Subcutaneous abdominal adipose tissue (tissue), 5 donors: Measurements from ENCODE around the gene LRRC74A.
A peak's percentile ranks its signal among the peaks of the same experiment; 100 is the strongest.

ENCODE experiments used
- H3K27ac ChIP-seq: one replicate; pipeline ENCODE4 v1.7.0; 2013; ENCODE audit warnings: low read depth, mild to moderate bottlenecking, inconsistent platforms, low read length, moderate library complexity
- H3K27me3 ChIP-seq, 5 donors: one replicate each; pipeline ENCODE4 v1.7.0; 2013; ENCODE audit warnings: low read length in 5 of 5, inconsistent platforms in 1 of 5; ENCODE audit not compliant: control insufficient read depth in 5 of 5, insufficient read depth in 4 of 5
- H3K36me3 ChIP-seq, 5 donors: one replicate each; pipeline ENCODE4 v1.7.0; 2013; ENCODE audit warnings: low read length in 5 of 5; ENCODE audit not compliant: control insufficient read depth in 5 of 5, insufficient read depth in 5 of 5
- H3K4me1 ChIP-seq, 5 donors: one replicate each; pipeline ENCODE4 v1.7.0; 2013; ENCODE audit warnings: low read length in 5 of 5, mild to moderate bottlenecking in 3 of 5, moderate library complexity in 1 of 5; ENCODE audit not compliant: control insufficient read depth in 5 of 5, insufficient read depth in 5 of 5
- H3K4me3 ChIP-seq, 5 donors: one replicate each; pipeline ENCODE4 v1.7.0; 2013; ENCODE audit warnings: low read length in 5 of 5, low read depth in 1 of 5
- H3K9ac ChIP-seq, 5 donors: one replicate each; pipeline ENCODE4 v1.7.0; 2013; ENCODE audit warnings: low read length in 5 of 5, mild to moderate bottlenecking in 4 of 5, moderate library complexity in 3 of 5
- H3K9me3 ChIP-seq, 5 donors: one replicate each; pipeline ENCODE4 v1.7.0; 2013; ENCODE audit warnings: low read length in 5 of 5; ENCODE audit not compliant: control insufficient read depth in 5 of 5
- donor health status: healthy.
- donor health status: healthy.
- donor health status: healthy.
- donor health status: healthy.
- donor health status: healthy.

LRRC74A gene

DNA sequence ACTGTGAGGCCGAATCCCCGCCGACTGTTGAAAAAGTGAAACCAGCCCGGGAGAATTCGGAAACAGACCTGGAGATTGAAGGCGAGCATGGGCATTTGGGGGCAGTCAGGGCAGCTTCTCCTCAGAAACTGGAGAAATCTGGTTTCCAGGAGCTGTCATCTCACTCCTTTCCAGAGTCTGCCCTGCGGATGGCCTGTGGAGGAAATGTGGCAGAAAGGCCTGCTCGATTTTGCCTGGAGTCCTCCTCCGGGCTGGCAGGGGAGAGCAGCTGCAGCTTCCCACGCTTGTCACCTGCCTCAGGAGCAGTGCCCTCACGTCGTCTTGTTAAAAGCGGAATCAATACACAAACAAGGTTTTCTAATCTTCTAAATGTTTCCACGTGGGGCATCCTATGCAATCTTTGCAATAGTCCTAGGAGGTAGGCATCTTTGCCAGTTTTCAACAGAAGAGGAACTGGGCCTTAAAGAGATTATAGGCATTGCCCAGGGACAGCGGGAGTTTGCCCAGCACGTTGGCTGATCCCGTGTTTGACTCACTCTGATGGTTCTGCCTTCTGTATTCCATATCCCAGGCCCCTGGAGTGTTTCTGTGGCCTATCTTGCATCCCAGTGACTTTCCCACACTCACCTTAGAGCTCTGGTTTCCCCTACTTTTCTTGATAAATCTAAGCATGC, 2.3 kb downstream of the LRRC74A start:
- Histone ChIP-seq H3K27me3 (no peaks in the 10 kb centered on the region), H3K9me3 (peaks cover 0 to 3% (median 0%) of the 10 kb centered on the region in 5 donors), H3K36me3 (no peaks in the 10 kb centered on the region), H3K4me1 (peaks cover 3 to 32% (median 28%) of the 10 kb centered on the region in 5 donors), H3K27ac (no peak overlapping the region), H3K4me3 (peak overlapping the region; percentile 46 to 78 (median 48)), H3K9ac (peak overlapping the region in 3 of 5 donors; percentile 6 to 66 (median 40))

GRCh38 chr14:76829013-76829365, 2.8 kb downstream of the LRRC74A start:
- no peaks in the 10 kb centered on the region for H3K36me3 ChIP-seq
- no peaks in the 10 kb centered on the region for H3K27me3 ChIP-seq
- H3K4me1 ChIP-seq, result peaks cover 3 to 32% (median 28%) of the 10 kb centered on the region in 5 donors
- H3K9ac ChIP-seq, result peak overlapping the region in 1 of 5 donors; percentile 2
- peaks cover 0 to 3% (median 0%) of the 10 kb centered on the region in 5 donors for H3K9me3 ChIP-seq
- no peak overlapping the region for H3K27ac ChIP-seq
- no peak overlapping the region for H3K4me3 ChIP-seq

DNA sequence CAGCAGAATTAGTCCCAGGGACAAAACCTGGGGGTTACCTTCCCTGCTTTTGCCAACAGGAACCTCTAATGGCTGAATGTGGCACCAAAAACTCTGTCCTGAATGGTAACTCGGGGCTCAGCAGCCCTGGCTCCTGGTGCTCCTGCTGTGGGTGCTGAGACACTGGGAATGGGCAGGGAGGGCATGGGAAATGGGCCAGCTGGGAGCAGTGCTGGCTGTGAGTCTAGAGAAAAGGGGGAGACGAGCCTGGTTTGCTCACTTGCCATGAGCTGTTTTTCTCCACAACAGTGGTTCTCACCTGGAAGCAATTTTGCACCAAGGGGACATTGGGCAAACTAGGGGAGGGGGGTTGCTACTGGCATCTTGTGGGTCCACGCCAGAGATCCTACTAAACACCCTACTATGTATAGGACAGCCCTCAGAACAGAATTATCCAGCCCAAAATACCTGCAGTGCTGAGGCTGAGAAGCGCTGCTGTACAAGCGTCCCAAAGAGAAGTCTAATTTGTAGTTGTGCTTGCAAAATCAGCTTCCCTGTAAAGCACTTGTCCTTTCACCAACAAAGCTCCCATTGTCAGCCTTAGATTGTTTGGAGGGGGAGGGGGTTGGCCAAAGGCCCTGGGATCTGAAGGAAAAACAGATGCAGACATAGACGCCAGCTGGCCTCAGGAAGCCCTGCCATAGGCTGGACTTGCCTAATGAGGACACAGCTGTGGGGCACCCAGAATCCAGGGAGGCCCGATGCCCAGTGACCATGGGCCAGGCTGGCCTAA, 3.6 kb downstream of the LRRC74A start:
- H3K4me1 ChIP-seq, result peaks cover 3 to 32% (median 28%) of the 10 kb centered on the region in 5 donors
- H3K4me3 ChIP-seq, result peak overlapping the region in 1 of 5 donors; percentile 3
- H3K27me3 ChIP-seq, result no peaks in the 10 kb centered on the region
- peak overlapping the region in 1 of 5 donors; percentile 12 for H3K9ac ChIP-seq
- no peaks in the 10 kb centered on the region for H3K36me3 ChIP-seq
- peaks cover 0 to 3% (median 0%) of the 10 kb centered on the region in 5 donors for H3K9me3 ChIP-seq
- peak overlapping the region; percentile 40 for H3K27ac ChIP-seq

DNA sequence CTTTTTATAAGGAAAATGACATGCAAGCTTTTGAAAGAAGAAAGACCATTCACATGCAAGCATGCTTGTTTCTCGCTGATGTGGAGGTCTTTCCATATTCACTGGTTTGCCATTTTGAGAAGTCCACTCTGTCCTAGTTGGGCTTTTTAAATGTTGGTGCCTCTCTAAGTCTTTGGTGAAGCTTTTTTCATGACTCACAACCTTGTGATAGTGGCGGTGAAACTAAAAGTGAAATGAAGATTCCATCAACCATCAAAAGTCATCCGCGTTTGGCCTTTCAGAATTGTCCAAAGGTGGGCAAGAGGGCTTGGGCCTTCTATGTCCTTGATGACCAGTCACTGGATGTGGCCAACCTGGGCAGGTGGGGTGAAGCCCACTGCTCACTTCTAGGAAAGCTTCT, 4.3 kb downstream of the LRRC74A start:
- Histone ChIP-seq H3K9me3 (peaks cover 0 to 3% (median 0%) of the 10 kb centered on the region in 5 donors), H3K27me3 (no peaks in the 10 kb centered on the region), H3K27ac (peak overlapping the region; percentile 40), H3K36me3 (no peaks in the 10 kb centered on the region), H3K4me1 (peaks cover 3 to 32% (median 28%) of the 10 kb centered on the region in 5 donors), H3K9ac (no peak overlapping the region), H3K4me3 (no peak overlapping the region)

- Histone ChIP-seq H3K27ac (no peak overlapping the region), H3K9ac (no peak overlapping the region), H3K9me3 (peaks cover 0 to 3% (median 0%) of the 10 kb centered on the region in 5 donors), H3K4me1 (peaks cover 3 to 31% (median 27%) of the 10 kb centered on the region in 5 donors), H3K4me3 (no peak overlapping the region), H3K27me3 (no peaks in the 10 kb centered on the region), H3K36me3 (no peaks in the 10 kb centered on the region)
Observed at GRCh38 chr14:76832503-76832988, 6.3 kb downstream of the LRRC74A start.

DNA sequence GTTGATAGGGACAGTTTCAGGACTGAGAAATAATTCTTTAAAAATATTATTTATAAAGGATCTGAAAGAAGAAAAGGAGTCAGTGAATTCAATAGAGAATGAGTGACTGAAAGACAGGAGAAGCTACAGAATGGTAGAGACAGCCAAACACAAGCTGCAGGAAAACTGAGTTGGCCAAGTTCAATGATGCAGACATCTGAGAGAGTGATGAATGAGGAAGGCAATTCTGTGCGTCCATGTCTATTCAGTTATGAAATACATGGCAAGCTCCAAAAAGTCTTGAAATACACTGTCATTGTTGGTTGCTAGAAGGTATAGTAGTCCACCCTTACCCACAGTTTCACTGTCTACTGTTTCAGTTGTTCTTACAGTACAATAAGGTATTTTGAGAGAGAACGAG, 6.8 kb downstream of the LRRC74A start:
- Histone ChIP-seq H3K9me3 (peaks cover 0 to 3% (median 0%) of the 10 kb centered on the region in 5 donors), H3K9ac (no peak overlapping the region), H3K4me3 (no peak overlapping the region), H3K27ac (no peak overlapping the region), H3K27me3 (no peaks in the 10 kb centered on the region), H3K4me1 (peaks cover 3 to 26% (median 22%) of the 10 kb centered on the region in 5 donors), H3K36me3 (no peaks in the 10 kb centered on the region)

- H3K36me3 ChIP-seq, result no peaks in the 10 kb centered on the region
- H3K27ac ChIP-seq, result no peak overlapping the region
- H3K9ac ChIP-seq, result no peak overlapping the region
- no peaks in the 10 kb centered on the region for H3K27me3 ChIP-seq
- H3K4me3 ChIP-seq, result no peak overlapping the region
- H3K9me3 ChIP-seq, result peaks cover 0 to 3% (median 0%) of the 10 kb centered on the region in 5 donors
- H3K4me1 ChIP-seq, result peaks cover 3 to 15% (median 11%) of the 10 kb centered on the region in 5 donors
Observed at GRCh38 chr14:76834241-76834661, 8.0 kb downstream of the LRRC74A start.

GRCh38 chr14:76836029-76836630, 9.9 kb downstream of the LRRC74A start:
- H3K27ac ChIP-seq, result no peak overlapping the region
- no peak overlapping the region for H3K9ac ChIP-seq
- peaks cover 0 to 3% (median 0%) of the 10 kb centered on the region in 5 donors for H3K9me3 ChIP-seq
- peaks cover 0 to 2% (median 0%) of the 10 kb centered on the region in 5 donors for H3K4me1 ChIP-seq
- H3K27me3 ChIP-seq, result no peaks in the 10 kb centered on the region
- no peaks in the 10 kb centered on the region for H3K36me3 ChIP-seq
- H3K4me3 ChIP-seq, result no peak overlapping the region

DNA sequence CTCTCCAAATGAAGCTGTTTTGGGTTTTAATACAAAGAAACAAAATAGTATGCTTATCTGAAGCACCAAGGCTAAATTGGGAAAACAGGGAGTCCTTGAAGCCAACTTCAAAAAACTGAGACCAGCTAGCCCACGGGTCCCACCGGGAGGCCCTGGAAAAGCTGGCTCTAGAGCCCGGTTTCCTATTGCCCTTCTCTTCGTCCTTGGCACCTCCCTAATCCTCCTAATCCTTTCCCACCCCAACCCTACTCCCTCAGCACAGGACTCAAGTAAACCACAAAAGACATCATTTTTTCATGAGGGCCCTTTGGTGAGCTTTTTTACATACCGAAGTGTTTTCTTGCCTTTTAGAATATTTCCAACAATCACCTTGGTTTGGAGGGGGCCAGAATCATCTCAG, 11.3 kb downstream of the LRRC74A start:
- Histone ChIP-seq H3K36me3 (no peaks in the 10 kb centered on the region), H3K4me1 (no peaks in the 10 kb centered on the region), H3K27ac (no peak overlapping the region), H3K9ac (no peak overlapping the region), H3K9me3 (no peaks in the 10 kb centered on the region), H3K4me3 (no peak overlapping the region), H3K27me3 (no peaks in the 10 kb centered on the region)

- no peaks in the 10 kb centered on the region for H3K9me3 ChIP-seq
Observed at GRCh38 chr14:76842414-76842813, 16.2 kb downstream of the LRRC74A start.

More at GRCh38 chr14:76842414-76842813, 16.2 kb downstream of the LRRC74A start:
- no peaks in the 10 kb centered on the region for H3K36me3 ChIP-seq
- no peak overlapping the region for H3K9ac ChIP-seq
- no peak overlapping the region for H3K4me3 ChIP-seq
- H3K27me3 ChIP-seq, result no peaks in the 10 kb centered on the region
- H3K4me1 ChIP-seq, result peaks cover 0 to 13% (median 0%) of the 10 kb centered on the region in 5 donors
- no peak overlapping the region for H3K27ac ChIP-seq
